Measurements from ENCODE around the gene ACLY.

Gene ACLY

DNA sequence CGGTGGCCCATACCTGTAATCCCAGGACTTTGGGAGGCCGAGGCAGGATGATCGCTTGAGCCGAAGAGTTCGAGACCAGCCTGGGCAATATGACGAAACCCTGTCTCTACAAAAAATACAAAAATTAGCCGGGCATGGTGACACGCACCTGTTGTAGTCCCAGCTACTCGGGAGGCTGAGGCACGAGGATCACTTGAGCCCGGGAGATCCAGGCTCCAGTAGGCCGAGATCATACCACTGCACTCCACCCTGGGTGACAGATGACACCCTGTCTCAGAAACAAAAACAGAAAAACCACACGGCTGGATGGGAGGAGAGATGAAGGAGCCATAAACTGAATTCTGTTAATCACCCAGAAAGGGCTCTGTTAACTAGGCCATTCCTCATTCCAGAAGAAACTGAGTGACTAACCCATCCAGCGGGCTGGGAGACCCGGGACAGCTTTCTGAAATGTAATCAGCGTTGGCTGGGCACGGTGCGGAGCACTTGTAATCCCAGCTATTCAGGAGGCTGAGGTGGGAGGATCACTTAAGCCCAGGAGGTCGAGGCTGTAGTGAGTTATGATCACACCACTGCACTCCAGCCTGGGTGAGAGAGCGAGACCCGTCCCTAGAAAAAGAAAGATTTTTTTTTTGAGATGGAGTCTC lies 82.1 kb downstream of the ACLY start (continued):
- TF ChIP-seq ZNF157 (tag by site-specific recombination; IDR thresholded peaks at IDR 0.05) (no peak), MZF1 (tag by site-specific recombination; IDR thresholded peaks at IDR 0.05; ENCODE audit: borderline replicate concordance) (no peak), RBAK (tag by site-specific recombination; IDR thresholded peaks at IDR 0.05) (no peak), ZNF423 (tag by site-specific recombination; IDR thresholded peaks at IDR 0.05) (peak; percentile 7; the same call in 1 of the 2 replicates), GLI4 (tag by site-specific recombination; IDR thresholded peaks at IDR 0.05) (0 out of 2 replicates have a peak, but pooled peaks have one; percentile 20), ZBTB17 (tag by site-specific recombination; IDR thresholded peaks at IDR 0.05) (peak; percentile 73), ZIC2 (tag by site-specific recombination; IDR thresholded peaks at IDR 0.05) (no peak), ZFP69B (tag by site-specific recombination; IDR thresholded peaks at IDR 0.05) (0 out of 2 replicates have a peak, but pooled peaks have one; percentile 47), REST (tag by site-specific recombination; IDR thresholded peaks at IDR 0.05) (no peak), ZNF121 (tag by site-specific recombination; IDR thresholded peaks at IDR 0.05) (no peak), ZNF362 (tag by site-specific recombination; IDR thresholded peaks at IDR 0.05) (no peak), REPIN1 (tag by site-specific recombination; IDR thresholded peaks at IDR 0.05; ENCODE audit: low read depth) (no peak), ZNF169 (tag by site-specific recombination; IDR thresholded peaks at IDR 0.05) (no peak)
- TF ChIP-seq, protein P1, sequence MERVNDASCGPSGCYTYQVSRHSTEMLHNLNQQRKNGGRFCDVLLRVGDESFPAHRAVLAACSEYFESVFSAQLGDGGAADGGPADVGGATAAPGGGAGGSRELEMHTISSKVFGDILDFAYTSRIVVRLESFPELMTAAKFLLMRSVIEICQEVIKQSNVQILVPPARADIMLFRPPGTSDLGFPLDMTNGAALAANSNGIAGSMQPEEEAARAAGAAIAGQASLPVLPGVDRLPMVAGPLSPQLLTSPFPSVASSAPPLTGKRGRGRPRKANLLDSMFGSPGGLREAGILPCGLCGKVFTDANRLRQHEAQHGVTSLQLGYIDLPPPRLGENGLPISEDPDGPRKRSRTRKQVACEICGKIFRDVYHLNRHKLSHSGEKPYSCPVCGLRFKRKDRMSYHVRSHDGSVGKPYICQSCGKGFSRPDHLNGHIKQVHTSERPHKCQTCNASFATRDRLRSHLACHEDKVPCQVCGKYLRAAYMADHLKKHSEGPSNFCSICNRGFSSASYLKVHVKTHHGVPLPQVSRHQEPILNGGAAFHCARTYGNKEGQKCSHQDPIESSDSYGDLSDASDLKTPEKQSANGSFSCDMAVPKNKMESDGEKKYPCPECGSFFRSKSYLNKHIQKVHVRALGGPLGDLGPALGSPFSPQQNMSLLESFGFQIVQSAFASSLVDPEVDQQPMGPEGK (tag by site-specific recombination; IDR thresholded peaks at IDR 0.05) = 0 out of 2 replicates have a peak, but pooled peaks have one; percentile 7
- TF ChIP-seq, protein P2, sequence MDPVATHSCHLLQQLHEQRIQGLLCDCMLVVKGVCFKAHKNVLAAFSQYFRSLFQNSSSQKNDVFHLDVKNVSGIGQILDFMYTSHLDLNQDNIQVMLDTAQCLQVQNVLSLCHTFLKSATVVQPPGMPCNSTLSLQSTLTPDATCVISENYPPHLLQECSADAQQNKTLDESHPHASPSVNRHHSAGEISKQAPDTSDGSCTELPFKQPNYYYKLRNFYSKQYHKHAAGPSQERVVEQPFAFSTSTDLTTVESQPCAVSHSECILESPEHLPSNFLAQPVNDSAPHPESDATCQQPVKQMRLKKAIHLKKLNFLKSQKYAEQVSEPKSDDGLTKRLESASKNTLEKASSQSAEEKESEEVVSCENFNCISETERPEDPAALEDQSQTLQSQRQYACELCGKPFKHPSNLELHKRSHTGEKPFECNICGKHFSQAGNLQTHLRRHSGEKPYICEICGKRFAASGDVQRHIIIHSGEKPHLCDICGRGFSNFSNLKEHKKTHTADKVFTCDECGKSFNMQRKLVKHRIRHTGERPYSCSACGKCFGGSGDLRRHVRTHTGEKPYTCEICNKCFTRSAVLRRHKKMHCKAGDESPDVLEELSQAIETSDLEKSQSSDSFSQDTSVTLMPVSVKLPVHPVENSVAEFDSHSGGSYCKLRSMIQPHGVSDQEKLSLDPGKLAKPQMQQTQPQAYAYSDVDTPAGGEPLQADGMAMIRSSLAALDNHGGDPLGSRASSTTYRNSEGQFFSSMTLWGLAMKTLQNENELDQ (tag by site-specific recombination; IDR thresholded peaks at IDR 0.05; ENCODE audit: low read depth) = no peak
- TF ChIP-seq, protein P3, sequence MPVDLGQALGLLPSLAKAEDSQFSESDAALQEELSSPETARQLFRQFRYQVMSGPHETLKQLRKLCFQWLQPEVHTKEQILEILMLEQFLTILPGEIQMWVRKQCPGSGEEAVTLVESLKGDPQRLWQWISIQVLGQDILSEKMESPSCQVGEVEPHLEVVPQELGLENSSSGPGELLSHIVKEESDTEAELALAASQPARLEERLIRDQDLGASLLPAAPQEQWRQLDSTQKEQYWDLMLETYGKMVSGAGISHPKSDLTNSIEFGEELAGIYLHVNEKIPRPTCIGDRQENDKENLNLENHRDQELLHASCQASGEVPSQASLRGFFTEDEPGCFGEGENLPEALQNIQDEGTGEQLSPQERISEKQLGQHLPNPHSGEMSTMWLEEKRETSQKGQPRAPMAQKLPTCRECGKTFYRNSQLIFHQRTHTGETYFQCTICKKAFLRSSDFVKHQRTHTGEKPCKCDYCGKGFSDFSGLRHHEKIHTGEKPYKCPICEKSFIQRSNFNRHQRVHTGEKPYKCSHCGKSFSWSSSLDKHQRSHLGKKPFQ (tag by site-specific recombination; IDR thresholded peaks at IDR 0.05) = no peak

Data from HEK293 (cell line).